Measurements from ENCODE around the gene BTBD16. TPM values are rescaled to one million over a fixed set of nuclear protein-coding genes. Genes with fewer than 3 reads are reported as not detected.

Gene BTBD16
- total and polyA plus RNA-seq, 2 donors (not counting 1 experiment from before 2014, with no cell fraction given): not detected

GRCh38 chr10:122252805-122253204, 18.3 kb upstream of the BTBD16 start:
- H3K4me3 Mint-ChIP-seq: no peak overlapping the region
- Histone ChIP-seq H3K4me2 (replicated peaks; ENCODE audit: low read depth, low read length, poor library complexity, severe bottlenecking) (no peak overlapping the region), H3K4me1 (ENCODE audit: control insufficient read depth in 2 of 2, insufficient read depth in 2 of 2, low read length in 2 of 2) (no peaks in the 10 kb centered on the region), H2AFZ (ENCODE audit: insufficient read depth, low read depth, low read length, poor library complexity, severe bottlenecking) (no peak overlapping the region), H3K9ac (ENCODE audit: low read length) (no peak overlapping the region), H4K20me1 (ENCODE audit: control insufficient read depth, insufficient read depth, low read length, poor library complexity, severe bottlenecking) (no peaks in the 10 kb centered on the region), H3K27me3 (replicated peaks in 1 of 4; ENCODE audit: control extremely low read depth in 1 of 4, control insufficient read depth in 3 of 4, insufficient read depth in 4 of 4, low read length in 3 of 4) (peaks cover 0 to 3% (median 0%) of the 10 kb centered on the region in 4 experiments), H3K27ac (ENCODE audit: low read length in 2 of 2) (no peak overlapping the region), H3K4me3 (ENCODE audit: control extremely low read depth in 1 of 5, extremely low read depth in 1 of 5, insufficient read depth in 1 of 5, low read depth in 2 of 5, low read length in 4 of 5) (no peak overlapping the region), H3K79me2 (ENCODE audit: control insufficient read depth, insufficient read depth, low read length) (no peaks in the 10 kb centered on the region), H3K9me3 (ENCODE audit: control extremely low read depth in 1 of 3, control insufficient read depth in 2 of 3, insufficient read depth in 1 of 3, low read length in 2 of 3) (no peaks in the 10 kb centered on the region), H3K36me3 (replicated peaks in 1 of 2; ENCODE audit: control extremely low read depth in 1 of 2, control insufficient read depth in 1 of 2, extremely low read depth in 1 of 2, insufficient read depth in 2 of 2, low read length in 1 of 2) (no peaks in the 10 kb centered on the region)
- ChIA-PET POLR2A (no interaction called here), CTCF (interaction anchor here (0.9 kb wide), 1 partner anchor 19 kb away, joined by 3 read pairs; no protein-coding TSS in a partner anchor)
- H3K4me1 Mint-ChIP-seq: no peaks in the 10 kb centered on the region
- ATAC-seq (ENCODE audit: low read depth) (no peak), DNase-seq (no peak)
- TF ChIP-seq CTCF (IDR thresholded peaks at IDR 0.05): no peak
- TF ChIP-seq EZH2 (IDR thresholded peaks at IDR 0.05; ENCODE audit: borderline replicate concordance, insufficient read depth, low read depth, low read length, poor library complexity, severe bottlenecking): no peak
- intact Hi-C loops (cut with micrococcal nuclease): no loop called here
- no peaks in the 10 kb centered on the region for H3K9me3 Mint-ChIP-seq (ENCODE audit: insufficient read depth)
- H3K27ac Mint-ChIP-seq: no peak overlapping the region
- H3K27me3 Mint-ChIP-seq: no peaks in the 10 kb centered on the region
- 20% methylated on average over 3 of the region's 3 CpGs for WGBS (ENCODE audit: insufficient coverage)

GRCh38 chr10:122253605-122254004, 17.5 kb upstream of the BTBD16 start:
- Histone ChIP-seq H3K36me3 (replicated peaks in 1 of 2; ENCODE audit: control extremely low read depth in 1 of 2, control insufficient read depth in 1 of 2, extremely low read depth in 1 of 2, insufficient read depth in 2 of 2, low read length in 1 of 2) (no peaks in the 10 kb centered on the region), H2AFZ (ENCODE audit: insufficient read depth, low read depth, low read length, poor library complexity, severe bottlenecking) (no peak overlapping the region), H3K27ac (ENCODE audit: low read length in 2 of 2) (no peak overlapping the region), H3K27me3 (replicated peaks in 1 of 4; ENCODE audit: control extremely low read depth in 1 of 4, control insufficient read depth in 3 of 4, insufficient read depth in 4 of 4, low read length in 3 of 4) (peaks cover 0 to 3% (median 0%) of the 10 kb centered on the region in 4 experiments), H3K4me1 (ENCODE audit: control insufficient read depth in 2 of 2, insufficient read depth in 2 of 2, low read length in 2 of 2) (no peaks in the 10 kb centered on the region), H4K20me1 (ENCODE audit: control insufficient read depth, insufficient read depth, low read length, poor library complexity, severe bottlenecking) (no peaks in the 10 kb centered on the region), H3K9me3 (ENCODE audit: control extremely low read depth in 1 of 3, control insufficient read depth in 2 of 3, insufficient read depth in 1 of 3, low read length in 2 of 3) (no peaks in the 10 kb centered on the region), H3K4me3 (ENCODE audit: control extremely low read depth in 1 of 5, extremely low read depth in 1 of 5, insufficient read depth in 1 of 5, low read depth in 2 of 5, low read length in 4 of 5) (no peak overlapping the region), H3K4me2 (replicated peaks; ENCODE audit: low read depth, low read length, poor library complexity, severe bottlenecking) (no peak overlapping the region), H3K79me2 (ENCODE audit: control insufficient read depth, insufficient read depth, low read length) (no peaks in the 10 kb centered on the region), H3K9ac (ENCODE audit: low read length) (no peak overlapping the region)
- ATAC-seq (ENCODE audit: low read depth) (no peak), DNase-seq (no peak)
- ChIA-PET POLR2A (no interaction called here), CTCF (no interaction called here)
- Mint-ChIP-seq H3K4me1 (no peaks in the 10 kb centered on the region), H3K9me3 (ENCODE audit: insufficient read depth) (no peaks in the 10 kb centered on the region), H3K4me3 (no peak overlapping the region), H3K27ac (no peak overlapping the region), H3K27me3 (no peaks in the 10 kb centered on the region)
- no peak for TF ChIP-seq EZH2 (IDR thresholded peaks at IDR 0.05; ENCODE audit: borderline replicate concordance, insufficient read depth, low read depth, low read length, poor library complexity, severe bottlenecking)
- no peak for TF ChIP-seq CTCF (IDR thresholded peaks at IDR 0.05)
- intact Hi-C loops (cut with micrococcal nuclease): no loop called here
- 88% methylated on average over 2 of the region's 2 CpGs for WGBS (ENCODE audit: insufficient coverage)

Data from B cell (primary cell).